ENCODE data around the gene TMEM109.

Gene TMEM109

GRCh38 chr11:60878245-60879101 lies 35.5 kb upstream of the TMEM109 start:
- no peak for DNase-seq

- no peak for DNase-seq
Measured at GRCh38 chr11:60879104-60879503, 34.9 kb upstream of the TMEM109 start.

- no peak for DNase-seq
Measured at GRCh38 chr11:60879971-60880588, 33.9 kb upstream of the TMEM109 start.

GRCh38 chr11:60880643-60881282 lies 33.2 kb upstream of the TMEM109 start:
- no peak for DNase-seq

GRCh38 chr11:60887556-60887955 lies 26.4 kb upstream of the TMEM109 start:
- DNase-seq: peak; percentile 60 to 62

- DNase-seq: no peak
Measured at GRCh38 chr11:60889869-60890311, 24.1 kb upstream of the TMEM109 start.

- DNase-seq: no peak
Measured at GRCh38 chr11:60890696-60891095, 23.3 kb upstream of the TMEM109 start.

- DNase-seq: no peak
Measured at GRCh38 chr11:60891103-60891741, 22.7 kb upstream of the TMEM109 start.

- DNase-seq: peak; percentile 10 to 41
Measured at GRCh38 chr11:60895687-60896086, 18.3 kb upstream of the TMEM109 start.

- DNase-seq: no peak
Measured at GRCh38 chr11:60897496-60897895, 16.5 kb upstream of the TMEM109 start.

- DNase-seq: peak; percentile 62 to 71
Measured at GRCh38 chr11:60899046-60899936, 14.7 kb upstream of the TMEM109 start.

- no peak for DNase-seq
Measured at GRCh38 chr11:60899977-60900376, 14.0 kb upstream of the TMEM109 start.

- no peak for DNase-seq
Measured at GRCh38 chr11:60900673-60901404, 13.1 kb upstream of the TMEM109 start.

- DNase-seq: no peak
Measured at GRCh38 chr11:60902625-60903024, 11.3 kb upstream of the TMEM109 start.

GRCh38 chr11:60905047-60905446 lies 8.9 kb upstream of the TMEM109 start:
- no peak for DNase-seq

- no peak for DNase-seq
Measured at GRCh38 chr11:60905551-60906113, 8.3 kb upstream of the TMEM109 start.

- DNase-seq: peak; percentile 99 to 100
Measured at GRCh38 chr11:60906132-60906972, 7.6 kb upstream of the TMEM109 start, which contains the start of gene PRPF19. TSS of gene PRPF19 (minus strand) at chr11:60906585. CDS start at chr11:60906382, 203 bp downstream.

- DNase-seq: no peak
Measured at GRCh38 chr11:60908803-60909202, 5.2 kb upstream of the TMEM109 start.

GRCh38 chr11:60909680-60910280 lies 4.2 kb upstream of the TMEM109 start:
- peak in 1 of 2 donors; percentile 22 for DNase-seq
